Liver (tissue), 3 donors: ENCODE measurements around the gene RNF220.

ENCODE experiments used
- ATF3 ChIP-seq: IDR thresholded peaks from 2 replicates; pipeline ENCODE4 v1.6.1; 2016; ENCODE audit warnings: antibody characterized with exemption
- CTCF ChIP-seq: fragments of 150-350 bp; IDR thresholded peaks from 2 replicates; pipeline ENCODE4 v1.5.1; 2017; ENCODE audit warnings: improper control_type of control experiment, low read depth, low read length; ENCODE audit not compliant: missing input control
- EGR1 ChIP-seq, 2 donors: IDR thresholded peaks; 2 replicates each; pipeline ENCODE4 v1.6.1; 2016 to 2018; ENCODE audit warnings: antibody characterized with exemption in 2 of 2, low read depth in 2 of 2
- HNF4A ChIP-seq, 2 donors: conservative IDR thresholded peaks; 2 replicates each; pipeline ENCODE4 v1.6.1; 2016; ENCODE audit warnings: antibody characterized with exemption in 2 of 2, mild to moderate bottlenecking in 2 of 2
- MAX ChIP-seq: IDR thresholded peaks from 2 replicates; pipeline ENCODE4 v1.6.1; 2016; ENCODE audit warnings: antibody characterized with exemption
- REST ChIP-seq: IDR thresholded peaks from 2 replicates; pipeline ENCODE4 v1.6.1; 2016; ENCODE audit warnings: antibody characterized with exemption, mild to moderate bottlenecking
- TAF1 ChIP-seq: conservative IDR thresholded peaks from 2 replicates; pipeline ENCODE4 v1.6.1; 2016; ENCODE audit warnings: antibody characterized with exemption, mild to moderate bottlenecking
- YY1 ChIP-seq: IDR thresholded peaks from 2 replicates; pipeline ENCODE4 v1.6.1; 2016; ENCODE audit warnings: antibody characterized with exemption, mild to moderate bottlenecking
- ZBTB33 ChIP-seq: IDR thresholded peaks from 2 replicates; pipeline ENCODE4 v1.6.1; 2016; ENCODE audit warnings: antibody characterized with exemption
- donor health status: healthy.
- donor health status: healthy.

GRCh38 chr1:44442791-44443190 is 37.7 kb downstream of the RNF220 start:
- TF ChIP-seq ZBTB33 (no peak), TAF1 (no peak), HNF4A (conservative IDR thresholded peaks at IDR 0.05) (no peak), CTCF (no peak), EGR1 (IDR thresholded peaks at IDR 0.05; ENCODE audit: low read depth in 2 of 2) (no peak), ATF3 (no peak), REST (no peak), MAX (no peak), YY1 (no peak)
